H1 (cell line): ENCODE measurements around the gene ZBTB16. TPM values are rescaled to one million over a fixed set of nuclear protein-coding genes. Genes with fewer than 3 reads are reported as not detected.

Experiments used
- HDAC2 ChIP-seq, 2 experiments: fragments of 300-600 bp in 1 of 2; sonication (generic) in 1 of 2; IDR thresholded peaks; 2 replicates each; pipeline ENCODE4 v1.6.1; 2011 to 2012; ENCODE audit warnings: low read depth in 2 of 2, low read length in 2 of 2, mild to moderate bottlenecking in 2 of 2, moderate library complexity in 2 of 2, borderline replicate concordance in 1 of 2, inconsistent platforms in 1 of 2
- SIRT6 ChIP-seq: IDR thresholded peaks from one replicate; pipeline ENCODE4 v1.7.1; 2012; ENCODE audit warnings: low read length, inconsistent platforms
- polyA plus RNA-seq, 7 experiments: library from polyadenylated mRNA; depleted of rRNA in 3 of 7; stranded (reverse) in 5 of 7; unstranded in 2 of 7; fragments of >200 nt in 5 of 7; fragments of 200-250 nt in 2 of 7; gene quantifications; 1 replicate in 5 of 7; 2 replicates in 1 of 7; 4 replicates in 1 of 7; pipeline versions ENCODE4 v1.2.1 to v1.2.3, GENCODE V29; 2011 to 2013; ENCODE audit warnings: missing spikeins in 2 of 7, mixed read lengths in 2 of 7
- total RNA-seq: library from RNA; stranded (reverse); fragmentation: NEBNext Ultra II Directional; extraction: Animal tissue kit (Norgen Biotek cat#: 25700); gene quantifications from 2 replicates; pipeline ENCODE4 v1.2.1, GENCODE V29; 2021

The ZBTB16 gene
- total and polyA plus RNA-seq, 2 of the 8 experiments (the other 6 are each of a cell fraction or from before 2014, with no cell fraction given) = 0.12 to 0.61 TPM

DNA sequence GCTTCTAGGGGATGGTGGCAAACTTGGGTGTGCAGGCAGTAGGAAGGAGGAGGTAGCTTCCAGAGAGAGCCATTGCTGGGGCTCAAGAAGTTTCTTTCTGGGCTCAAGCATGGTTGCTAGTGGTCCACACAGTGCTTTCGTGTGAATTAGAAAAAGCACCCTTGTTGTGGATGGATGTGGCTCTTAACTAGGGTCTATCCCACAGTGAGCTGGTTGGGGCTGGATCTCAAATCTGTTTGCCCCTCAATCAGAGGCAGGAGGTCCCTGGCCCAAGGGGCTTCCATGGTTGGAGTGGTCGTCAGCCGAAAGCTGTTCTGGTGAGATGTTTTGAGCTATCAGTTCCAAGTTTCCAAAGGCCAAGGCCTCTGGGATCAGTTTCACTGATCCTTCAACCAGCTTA lies 35.0 kb downstream of the ZBTB16 start (continued):
- no peak for TF ChIP-seq HDAC2 (IDR thresholded peaks at IDR 0.05; ENCODE audit: borderline replicate concordance in 1 of 2, low read depth in 2 of 2, low read length in 2 of 2)
- TF ChIP-seq SIRT6 = no peak
